ENCODE data around the gene ERCC4.
"Not testable (repeated sequence)": the region's sequence is repeated elsewhere in the genome, so short reads cannot be mapped to it uniquely, and the experiment has no call there.

The ERCC4 gene

GRCh38 chr16:13919683-13920509 lies at the start of gene ERCC4:
Gene ERCC4 (plus strand): TSS chr16:13920154. CDS start chr16:13920166, 12 bp downstream.
- in situ Hi-C loops (cut with HindIII; ENCODE audit: low sequenced_read_pairs) = no loop called here

DNA sequence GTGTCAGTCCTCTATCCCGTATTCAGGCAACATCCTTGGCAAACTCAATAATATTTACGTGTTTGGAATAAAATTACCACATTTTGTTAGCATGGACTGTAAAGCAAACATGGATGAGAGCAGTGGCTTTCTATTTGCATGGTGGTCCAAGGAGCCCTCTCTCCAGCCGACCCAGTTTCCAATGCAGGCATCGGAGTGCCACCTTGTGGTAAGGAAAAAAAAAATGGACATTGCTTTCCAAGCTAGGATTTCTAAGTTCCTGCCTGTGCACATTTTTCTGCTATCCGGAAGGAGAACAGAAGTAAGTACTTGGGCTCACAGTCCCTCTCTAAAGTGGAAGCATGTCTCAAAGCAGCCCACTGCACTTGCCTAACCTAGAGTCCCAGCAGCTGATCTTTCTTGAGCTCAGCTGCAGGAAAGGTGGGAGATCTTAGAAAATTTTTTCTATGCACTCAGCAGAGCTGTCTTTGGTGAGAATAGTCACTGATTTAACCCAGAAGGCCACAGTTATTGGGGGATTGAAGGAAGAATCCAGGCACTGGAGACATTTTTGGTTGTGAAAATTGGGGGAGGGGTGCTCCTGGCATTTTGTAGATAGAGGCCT lies 46.0 kb upstream of the ERCC4 start:
- in situ Hi-C loops (cut with HindIII; ENCODE audit: low sequenced_read_pairs) = no loop called here

- in situ Hi-C loops (cut with HindIII; ENCODE audit: low sequenced_read_pairs) = no loop called here
These were observed 44.2 kb upstream of the ERCC4 start for GRCh38 chr16:13875614-13876284.

DNA sequence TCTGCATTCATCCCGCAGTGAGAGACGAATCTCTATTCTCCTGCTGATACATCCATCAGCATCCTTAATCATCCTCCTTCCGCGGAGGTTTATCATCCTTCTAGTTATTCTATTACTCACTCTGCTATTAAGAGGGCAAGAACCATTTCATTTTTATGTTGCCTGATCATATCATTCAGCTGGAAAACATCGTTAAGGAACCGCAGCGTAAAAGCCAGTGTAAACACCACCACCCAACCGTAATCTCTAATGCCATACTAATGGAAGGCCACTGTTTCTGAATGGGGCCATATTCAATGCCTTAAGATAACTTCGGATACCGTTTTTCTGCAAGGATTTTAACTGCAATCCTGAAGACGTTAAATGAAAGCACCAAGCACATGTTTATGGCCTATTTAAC lies 36.7 kb upstream of the ERCC4 start:
- in situ Hi-C loops (cut with HindIII; ENCODE audit: low sequenced_read_pairs) = no loop called here

GRCh38 chr16:13883881-13884280 lies 36.1 kb upstream of the ERCC4 start:
- in situ Hi-C loops (cut with HindIII; ENCODE audit: low sequenced_read_pairs) = no loop called here

- in situ Hi-C loops (cut with HindIII; ENCODE audit: low sequenced_read_pairs) = no loop called here
These were observed 34.3 kb upstream of the ERCC4 start for GRCh38 chr16:13885700-13886099.

GRCh38 chr16:13886608-13887007 lies 33.3 kb upstream of the ERCC4 start:
- in situ Hi-C loops (cut with HindIII; ENCODE audit: low sequenced_read_pairs) = no loop called here

DNA sequence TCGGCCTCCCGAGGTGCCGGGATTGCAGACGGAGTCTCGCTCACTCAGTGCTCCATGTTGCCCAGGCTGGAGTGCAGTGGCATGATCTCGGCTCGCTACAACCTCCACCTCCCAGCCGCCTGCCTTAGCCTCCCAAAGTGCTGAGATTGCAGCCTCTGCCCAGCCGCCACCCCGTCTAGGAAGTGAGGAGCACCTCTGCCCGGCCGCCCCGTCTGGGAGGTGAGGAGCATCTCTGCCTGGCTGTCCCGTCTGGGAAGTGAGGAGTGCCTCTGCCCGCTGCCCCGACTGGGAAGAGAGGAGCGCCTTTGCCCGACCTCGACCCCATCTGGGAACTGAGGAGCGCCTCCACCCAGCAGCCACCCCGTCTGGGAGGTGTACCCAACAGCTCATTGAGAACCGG lies 30.6 kb upstream of the ERCC4 start:
- in situ Hi-C loops (cut with HindIII; ENCODE audit: low sequenced_read_pairs) = not testable (repeated sequence)

DNA sequence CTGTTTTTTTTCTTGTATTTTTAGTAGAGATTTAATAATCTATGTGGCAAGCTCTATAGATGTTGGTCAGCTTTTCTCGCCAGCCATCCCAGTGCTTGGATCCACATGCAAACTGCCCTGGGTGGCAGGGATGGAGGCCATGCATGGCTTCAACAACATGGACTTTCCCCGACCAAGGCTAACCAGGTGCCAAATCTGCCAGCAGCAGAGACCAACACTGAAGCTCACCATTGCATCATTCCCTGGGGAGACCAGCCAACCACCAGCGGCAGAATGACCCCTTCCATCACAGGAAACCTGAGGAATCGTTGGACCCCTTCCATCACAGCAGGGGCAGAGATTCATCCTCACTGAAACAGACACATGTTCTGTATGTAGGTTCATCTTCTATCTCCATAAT lies 27.7 kb upstream of the ERCC4 start:
- in situ Hi-C loops (cut with HindIII; ENCODE audit: low sequenced_read_pairs) = no loop called here

DNA sequence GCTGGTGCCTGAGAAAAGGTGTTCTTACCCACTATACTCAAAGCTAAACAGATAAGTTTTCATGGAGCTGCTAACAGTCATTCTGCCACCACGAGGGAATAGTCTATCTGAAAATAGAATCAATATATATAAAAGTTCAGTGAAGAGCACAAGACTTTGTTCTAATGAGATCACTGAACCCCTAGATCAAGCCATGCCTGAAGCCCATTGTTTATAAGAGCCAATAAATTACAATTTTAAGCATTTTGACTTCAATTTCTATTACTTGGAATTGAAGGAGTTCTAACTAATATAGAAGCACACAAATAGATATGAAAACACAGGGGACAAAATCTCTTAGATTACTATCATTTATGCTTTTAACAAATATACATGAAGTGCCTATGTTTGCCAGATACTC lies 24.4 kb upstream of the ERCC4 start:
- in situ Hi-C loops (cut with HindIII; ENCODE audit: low sequenced_read_pairs) = no loop called here

DNA sequence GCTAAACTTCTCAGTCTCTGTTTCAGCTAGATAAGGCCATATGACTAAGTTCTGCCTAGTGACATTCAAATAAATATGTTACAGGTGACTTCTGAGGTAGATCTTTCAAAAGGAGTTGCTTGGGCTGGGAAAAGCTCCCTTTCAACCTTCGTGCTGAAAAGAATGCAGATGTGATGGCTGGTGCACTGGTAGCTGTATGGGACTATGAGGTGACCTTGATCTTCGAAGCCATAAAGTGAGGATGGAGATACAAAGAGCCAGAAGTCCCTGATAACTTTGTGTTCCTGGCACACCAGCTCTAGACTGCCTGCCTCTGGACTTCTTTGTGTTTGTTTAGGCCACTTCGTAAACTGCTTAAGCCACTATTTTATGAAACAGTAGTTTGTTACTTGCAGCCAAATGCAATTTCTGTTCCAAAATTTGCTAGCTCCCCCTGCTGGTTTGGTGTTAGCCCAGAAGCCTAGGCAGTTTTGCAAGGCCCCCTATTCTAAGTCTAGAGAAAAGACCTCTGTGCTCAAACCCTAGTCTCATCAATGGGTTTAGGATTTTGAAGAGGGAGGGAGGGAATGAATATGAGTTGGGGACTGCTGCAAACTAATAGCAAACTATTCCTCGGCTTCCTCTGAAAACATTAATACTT lies 23.3 kb upstream of the ERCC4 start:
- in situ Hi-C loops (cut with HindIII; ENCODE audit: low sequenced_read_pairs) = no loop called here

DNA sequence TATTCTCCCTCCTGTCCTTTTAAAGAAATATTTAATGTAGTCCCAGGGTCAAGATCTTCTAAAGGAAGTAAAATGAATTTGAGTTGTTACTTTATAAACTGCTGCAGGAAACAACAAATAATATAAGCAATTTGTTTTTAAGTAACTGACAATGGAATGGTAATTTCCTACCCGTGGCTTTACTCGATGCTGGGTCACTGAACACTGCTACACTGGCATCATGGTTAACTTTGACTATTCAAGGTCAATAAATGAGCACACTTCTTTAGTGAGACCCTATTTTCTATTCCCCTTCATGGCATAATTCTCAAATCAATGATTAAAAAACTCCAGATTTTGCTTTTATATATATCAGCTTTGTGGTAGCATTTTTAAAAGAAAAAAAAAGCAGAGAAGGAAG lies 22.1 kb upstream of the ERCC4 start:
- in situ Hi-C loops (cut with HindIII; ENCODE audit: low sequenced_read_pairs) = no loop called here

DNA sequence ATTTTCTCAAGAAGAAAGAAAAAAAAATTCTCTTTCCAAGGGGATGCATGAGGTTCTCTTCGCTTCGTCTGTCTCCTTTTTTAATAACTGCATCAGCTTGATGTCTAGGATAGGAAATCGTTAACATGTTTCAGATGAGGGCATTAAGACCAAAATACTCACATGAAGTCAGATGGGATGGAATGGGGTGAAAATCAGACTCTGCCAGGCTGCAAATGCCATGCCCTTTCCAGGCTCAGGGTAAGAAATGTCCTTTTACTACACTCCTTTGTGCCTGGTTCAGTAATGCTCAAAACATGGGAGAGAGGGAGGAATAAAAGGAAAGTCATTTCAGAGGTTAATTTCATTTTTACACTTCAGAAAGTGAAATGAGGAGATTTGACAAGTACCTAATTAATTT lies 21.7 kb upstream of the ERCC4 start:
- in situ Hi-C loops (cut with HindIII; ENCODE audit: low sequenced_read_pairs) = no loop called here

GRCh38 chr16:13902052-13902451 lies 17.9 kb upstream of the ERCC4 start:
- in situ Hi-C loops (cut with HindIII; ENCODE audit: low sequenced_read_pairs) = no loop called here

DNA sequence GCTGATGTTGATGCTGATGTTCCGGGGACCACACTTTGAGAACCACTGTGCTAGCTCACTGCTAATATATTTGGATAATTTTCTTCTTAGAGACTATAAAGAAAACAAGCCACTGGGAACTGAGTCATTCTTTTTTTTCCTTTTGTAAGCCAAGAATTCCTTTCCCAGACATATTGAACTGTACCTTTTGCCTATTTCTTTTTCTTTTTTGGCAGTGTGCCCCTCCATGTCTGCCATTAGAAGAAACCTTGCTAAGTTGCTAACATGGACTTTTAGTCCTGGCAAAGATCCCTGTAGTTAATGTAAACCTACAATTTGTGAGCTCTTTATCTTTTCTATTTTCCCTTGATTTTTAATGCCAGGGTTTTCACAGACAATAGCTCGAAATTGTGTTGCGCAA lies 17.3 kb upstream of the ERCC4 start:
- in situ Hi-C loops (cut with HindIII; ENCODE audit: low sequenced_read_pairs) = no loop called here

GRCh38 chr16:13904179-13904691 lies 15.7 kb upstream of the ERCC4 start:
- in situ Hi-C loops (cut with HindIII; ENCODE audit: low sequenced_read_pairs) = no loop called here

- in situ Hi-C loops (cut with HindIII; ENCODE audit: low sequenced_read_pairs) = not testable (repeated sequence)
These were observed 15.1 kb upstream of the ERCC4 start for GRCh38 chr16:13904822-13905221.

GRCh38 chr16:13906168-13907089 lies 13.5 kb upstream of the ERCC4 start:
- in situ Hi-C loops (cut with HindIII; ENCODE audit: low sequenced_read_pairs) = no loop called here

DNA sequence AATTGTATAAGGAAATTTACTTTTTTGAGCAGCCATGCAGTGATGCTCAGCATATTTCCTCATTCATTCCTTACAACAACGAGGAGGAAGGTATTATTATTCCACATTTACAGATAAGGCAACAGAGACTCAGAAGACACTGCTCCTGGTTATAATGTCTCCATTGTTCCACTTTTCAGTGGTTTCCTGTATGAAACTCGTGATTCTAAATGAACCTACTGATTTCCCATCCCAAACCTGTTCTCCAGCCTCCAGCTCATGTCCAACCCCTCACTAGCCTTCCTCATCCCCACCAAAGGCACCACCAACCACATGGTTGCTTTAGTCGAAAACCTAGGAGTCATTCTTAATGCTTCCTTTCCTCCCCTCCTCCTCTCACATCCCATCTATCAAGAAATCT lies 12.5 kb upstream of the ERCC4 start:
- in situ Hi-C loops (cut with HindIII; ENCODE audit: low sequenced_read_pairs) = no loop called here

- in situ Hi-C loops (cut with HindIII; ENCODE audit: low sequenced_read_pairs) = no loop called here
These were observed 10.9 kb upstream of the ERCC4 start for GRCh38 chr16:13909069-13909468.

Measured in endothelial cell of hepatic sinusoid (primary cell).